OCI-LY7 (cell line): ENCODE data around the gene RSPH4A. TPM values are rescaled to one million over a fixed set of nuclear protein-coding genes. Genes with fewer than 3 reads are reported as not detected.

ENCODE experiments used
- BruUV-seq: library from RNA; stranded (reverse); fragments of 400-500 nt; replicated peaks from 2 replicates; lab custom pipeline; 2021; lab: Mats Ljungman, UMichigan
- CTCF ChIA-PET: fragments of 300-600 bp; sonication (Branson Sonifier 250); formaldehyde crosslinking; loops from one replicate; lab custom pipeline; 2022; ENCODE audit warnings: antibody characterized with exemption; ENCODE audit not compliant: unreplicated experiment; lab: Charles Lee
- POLR2A ChIA-PET: fragments of 300-600 bp; sonication (Branson Sonifier 250); formaldehyde crosslinking; loops from one replicate; lab custom pipeline; 2022; ENCODE audit warnings: antibody characterized with exemption; lab: Charles Lee
- DNase-seq: peaks from one replicate; pipeline ENCODE4 v3.0.0-alpha.2; 2015; ENCODE audit warnings: low spot score
- H2AFZ ChIP-seq: fragments of 200-600 bp; sonication (generic), shearing (Covaris generic); 2 replicates; pipeline ENCODE4 v1.6.1; 2014; ENCODE audit warnings: mild to moderate bottlenecking, antibody characterized with exemption, low read length, moderate library complexity
- H3K27ac ChIP-seq: fragments of 200-600 bp; sonication (generic); 2 replicates; pipeline ENCODE4 v1.5.1; 2014; ENCODE audit warnings: mixed run types, low read depth, mild to moderate bottlenecking, moderate library complexity, low read length, inconsistent platforms; ENCODE audit not compliant: poor library complexity, severe bottlenecking
- H3K36me3 ChIP-seq: fragments of 200-600 bp; sonication (generic); 2 replicates; pipeline ENCODE4 v1.6.1; 2014; ENCODE audit warnings: mild to moderate bottlenecking, antibody characterized with exemption, low read length, moderate library complexity, mixed read lengths; ENCODE audit not compliant: insufficient read depth
- H3K4me1 ChIP-seq: fragments of 200-600 bp; sonication (generic); 2 replicates; pipeline ENCODE4 v1.5.1; 2014; ENCODE audit warnings: mild to moderate bottlenecking, low read length; ENCODE audit not compliant: insufficient read depth, poor library complexity, severe bottlenecking
- H3K4me2 ChIP-seq: fragments of 200-600 bp; sonication (generic); 2 replicates; pipeline ENCODE4 v1.6.1; 2014; ENCODE audit warnings: mild to moderate bottlenecking, low read length
- H3K4me3 ChIP-seq: fragments of 200-600 bp; sonication (generic); 2 replicates; pipeline ENCODE4 v1.5.1; 2014; ENCODE audit warnings: mild to moderate bottlenecking, low read depth, low read length; ENCODE audit not compliant: poor library complexity, severe bottlenecking
- H3K79me2 ChIP-seq: fragments of 200-600 bp; sonication (generic); 2 replicates; pipeline ENCODE4 v1.6.1; 2016; ENCODE audit warnings: low read depth, mild to moderate bottlenecking, low read length, moderate library complexity, mixed read lengths; ENCODE audit not compliant: insufficient read depth
- H3K9me2 ChIP-seq: fragments of 200-600 bp; sonication (generic); 2 replicates; pipeline ENCODE4 v1.6.1; 2016; ENCODE audit warnings: mild to moderate bottlenecking, low read length, mixed read lengths; ENCODE audit not compliant: insufficient read depth
- H3K9me3 ChIP-seq: fragments of 200-600 bp; sonication (generic); 2 replicates; pipeline ENCODE4 v1.6.1; 2014; ENCODE audit warnings: mild to moderate bottlenecking, mixed run types, low read length, mixed read lengths
- H4K20me1 ChIP-seq: fragments of 200-600 bp; sonication (generic); 2 replicates; pipeline ENCODE4 v1.6.1; 2014; ENCODE audit warnings: mild to moderate bottlenecking, antibody characterized with exemption, low read length, moderate library complexity, mixed read lengths; ENCODE audit not compliant: insufficient read depth
- EZH2phosphoT487 ChIP-seq: fragments of 200-600 bp; sonication (generic); IDR thresholded peaks from 2 replicates; pipeline ENCODE4 v1.6.1; 2018; ENCODE audit warnings: low read depth, borderline replicate concordance, mild to moderate bottlenecking, mixed run types, antibody characterized with exemption, low read length, moderate library complexity, mixed read lengths
- intact Hi-C: fragments of 100-400 bp; cut with micrococcal nuclease; formaldehyde crosslinking; loops from one replicate; pipeline ENCODE4 v1.10.0; 2022; ENCODE audit not compliant: unreplicated experiment
- total RNA-seq, 2 experiments: library from RNA; depleted of rRNA in 1 of 2; stranded (reverse); fragments of >200 nt in 1 of 2; shearing (Covaris generic) in 1 of 2; gene quantifications; 2 replicates each; pipeline ENCODE4 v1.2.3, GENCODE V29; 2014 to 2022
- TF ChIP-seq, protein P1 (sequence below): fragments of 200-600 bp; sonication (generic); conservative IDR thresholded peaks from 2 replicates; pipeline ENCODE4 v1.5.1; 2014; ENCODE audit warnings: mild to moderate bottlenecking, antibody characterized with exemption, low read length, moderate library complexity, mixed read lengths

The RSPH4A gene
- total RNA-seq, 2 experiments from 2014 or later, result 0.16 TPM; not detected in 1

- Histone ChIP-seq H3K36me3 (peaks cover 87% of the 10 kb centered on the region), H4K20me1 (no peaks in the 10 kb centered on the region), H3K4me2 (no peak overlapping the region), H3K4me3 (no peak overlapping the region), H3K9me2 (no peaks in the 10 kb centered on the region), H3K27ac (no peak overlapping the region), H3K9me3 (no peaks in the 10 kb centered on the region), H2AFZ (no peak overlapping the region), H3K79me2 (peaks cover 45% of the 10 kb centered on the region; the same call in 1 of the 2 replicates), H3K4me1 (no peaks in the 10 kb centered on the region)
- ChIA-PET CTCF (no interaction called here), POLR2A (interaction anchor here (1.0 to 1.2 kb wide), 2 partner anchors 12 to 35 kb away, joined by 3 to 4 read pairs; no protein-coding TSS in a partner anchor)
- no peak for TF ChIP-seq EZH2phosphoT487
- TF ChIP-seq, protein P1, sequence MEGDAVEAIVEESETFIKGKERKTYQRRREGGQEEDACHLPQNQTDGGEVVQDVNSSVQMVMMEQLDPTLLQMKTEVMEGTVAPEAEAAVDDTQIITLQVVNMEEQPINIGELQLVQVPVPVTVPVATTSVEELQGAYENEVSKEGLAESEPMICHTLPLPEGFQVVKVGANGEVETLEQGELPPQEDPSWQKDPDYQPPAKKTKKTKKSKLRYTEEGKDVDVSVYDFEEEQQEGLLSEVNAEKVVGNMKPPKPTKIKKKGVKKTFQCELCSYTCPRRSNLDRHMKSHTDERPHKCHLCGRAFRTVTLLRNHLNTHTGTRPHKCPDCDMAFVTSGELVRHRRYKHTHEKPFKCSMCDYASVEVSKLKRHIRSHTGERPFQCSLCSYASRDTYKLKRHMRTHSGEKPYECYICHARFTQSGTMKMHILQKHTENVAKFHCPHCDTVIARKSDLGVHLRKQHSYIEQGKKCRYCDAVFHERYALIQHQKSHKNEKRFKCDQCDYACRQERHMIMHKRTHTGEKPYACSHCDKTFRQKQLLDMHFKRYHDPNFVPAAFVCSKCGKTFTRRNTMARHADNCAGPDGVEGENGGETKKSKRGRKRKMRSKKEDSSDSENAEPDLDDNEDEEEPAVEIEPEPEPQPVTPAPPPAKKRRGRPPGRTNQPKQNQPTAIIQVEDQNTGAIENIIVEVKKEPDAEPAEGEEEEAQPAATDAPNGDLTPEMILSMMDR, result no peak
- DNase-seq, result no peak
- no TSS peak for BruUV-seq
- intact Hi-C loops, result no loop called here
Observed at GRCh38 chr6:116580198-116580597, 36.1 kb upstream of the RSPH4A start.

DNA sequence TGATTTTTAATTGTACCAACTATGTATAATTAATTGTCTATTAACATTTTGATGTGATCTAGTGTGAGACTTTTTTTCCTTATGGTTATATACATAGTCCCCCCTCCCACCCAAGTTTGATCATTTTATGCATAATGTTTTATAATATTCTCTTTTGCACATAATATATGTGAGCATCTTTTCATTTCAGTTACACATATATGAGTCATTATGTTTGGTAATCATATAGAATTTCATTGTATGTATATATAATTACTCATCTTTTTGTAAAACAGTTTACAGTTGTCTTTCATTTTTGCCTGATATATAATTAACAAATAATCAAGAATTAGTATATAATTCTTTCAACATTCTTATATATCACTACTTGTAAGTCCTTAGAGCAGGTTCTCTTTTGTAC, 30.0 kb upstream of the RSPH4A start:
- H4K20me1 ChIP-seq, result no peaks in the 10 kb centered on the region
- H3K27ac ChIP-seq, result no peak overlapping the region
- H3K4me1 ChIP-seq, result no peaks in the 10 kb centered on the region
- no peaks in the 10 kb centered on the region for H3K9me2 ChIP-seq
- no peak overlapping the region for H2AFZ ChIP-seq
- H3K9me3 ChIP-seq, result no peaks in the 10 kb centered on the region; the same call in 1 of the 2 replicates
- CTCF ChIA-PET, result no interaction called here
- intact Hi-C loops, result no loop called here
- peaks cover 82% of the 10 kb centered on the region for H3K36me3 ChIP-seq
- no TSS peak for BruUV-seq
- no peak overlapping the region for H3K4me2 ChIP-seq
- H3K4me3 ChIP-seq, result no peak overlapping the region
- POLR2A ChIA-PET, result no interaction called here
- H3K79me2 ChIP-seq, result 0 out of 2 replicates have a peak, but pooled peaks cover 5% of the 10 kb centered on the region
- no peak for DNase-seq
- no peak for TF ChIP-seq EZH2phosphoT487
- TF ChIP-seq, protein P1, result no peak

DNA sequence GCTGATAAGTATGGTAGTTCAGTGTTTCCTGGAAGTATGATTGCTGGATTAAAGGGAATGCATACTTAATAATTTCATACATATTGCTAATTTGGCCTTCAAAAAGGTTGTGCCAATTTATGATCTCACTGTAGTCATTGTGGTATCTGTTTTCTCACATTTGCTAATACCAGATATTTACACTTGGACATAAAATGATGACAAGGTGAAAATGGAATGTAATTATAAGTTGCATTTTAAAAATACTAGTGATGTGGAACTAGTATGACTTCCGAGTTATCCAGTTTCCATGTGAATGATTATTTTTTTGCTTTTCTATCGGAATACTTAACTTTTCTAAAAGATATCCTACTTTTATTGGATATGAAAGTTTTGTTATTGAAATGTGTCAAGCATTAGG, 29.5 kb upstream of the RSPH4A start:
- H2AFZ ChIP-seq, result no peak overlapping the region
- no peak for DNase-seq
- H3K4me1 ChIP-seq, result no peaks in the 10 kb centered on the region
- H3K79me2 ChIP-seq, result 0 out of 2 replicates have a peak, but pooled peaks cover 3% of the 10 kb centered on the region
- no TSS peak for BruUV-seq
- H3K4me2 ChIP-seq, result no peak overlapping the region
- TF ChIP-seq, protein P1, result no peak
- no peak for TF ChIP-seq EZH2phosphoT487
- peaks cover 82% of the 10 kb centered on the region for H3K36me3 ChIP-seq
- H3K27ac ChIP-seq, result no peak overlapping the region
- ChIA-PET CTCF (no interaction called here), POLR2A (interaction anchor here (1.3 kb wide), 1 partner anchor 9 kb away, joined by 8 read pairs; no protein-coding TSS in a partner anchor)
- no peak overlapping the region for H3K4me3 ChIP-seq
- no peaks in the 10 kb centered on the region for H3K9me2 ChIP-seq
- no peaks in the 10 kb centered on the region for H4K20me1 ChIP-seq
- no peaks in the 10 kb centered on the region; the same call in 1 of the 2 replicates for H3K9me3 ChIP-seq
- intact Hi-C loops, result no loop called here
